Measurements from ENCODE around the gene EVC.
"Not testable (repeated sequence)": the region's sequence is repeated elsewhere in the genome, so short reads cannot be mapped to it uniquely, and the experiment has no call there.

The EVC gene

GRCh38 chr4:5816101-5816500 is 105.1 kb downstream of the EVC start:
- DNase-seq: no peak

- no peak for DNase-seq
These were observed 105.9 kb downstream of the EVC start for GRCh38 chr4:5816851-5817375.

- no peak for DNase-seq
These were observed 110.8 kb downstream of the EVC start for GRCh38 chr4:5821665-5822358.

GRCh38 chr4:5822619-5823018 is 111.6 kb downstream of the EVC start:
- no peak for DNase-seq

DNA sequence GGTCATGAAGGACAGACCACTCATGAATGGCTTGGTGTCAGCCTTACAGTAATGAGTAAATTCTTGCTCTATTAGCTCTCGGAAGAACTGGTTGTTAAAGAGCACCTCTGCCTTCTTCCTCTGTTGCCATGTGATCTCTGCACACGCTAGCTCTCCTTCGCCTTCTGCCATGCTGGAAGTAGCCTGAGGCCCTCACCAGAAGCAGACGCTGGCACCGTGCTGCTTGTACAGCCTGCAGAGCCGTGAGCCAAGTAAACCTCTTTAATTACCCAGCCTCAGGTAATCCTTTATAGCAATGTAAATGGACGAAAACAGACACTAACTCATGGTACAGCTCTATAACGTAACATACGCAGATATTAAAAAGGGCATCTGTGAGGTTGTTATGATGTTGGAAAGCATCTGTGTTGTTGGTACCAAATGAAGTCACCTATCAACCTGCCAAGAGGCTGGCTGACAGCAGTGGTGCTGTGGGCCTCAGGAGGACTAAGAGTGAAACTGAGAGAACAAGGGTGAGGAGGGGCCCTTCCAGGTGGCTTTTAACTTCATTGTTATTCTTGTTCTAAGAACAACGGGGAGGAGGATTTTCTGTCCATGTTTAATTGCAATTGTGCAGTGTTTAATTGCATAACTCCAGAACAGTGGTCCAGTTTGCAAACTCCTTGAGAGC is 112.7 kb downstream of the EVC start:
- DNase-seq: no peak

DNA sequence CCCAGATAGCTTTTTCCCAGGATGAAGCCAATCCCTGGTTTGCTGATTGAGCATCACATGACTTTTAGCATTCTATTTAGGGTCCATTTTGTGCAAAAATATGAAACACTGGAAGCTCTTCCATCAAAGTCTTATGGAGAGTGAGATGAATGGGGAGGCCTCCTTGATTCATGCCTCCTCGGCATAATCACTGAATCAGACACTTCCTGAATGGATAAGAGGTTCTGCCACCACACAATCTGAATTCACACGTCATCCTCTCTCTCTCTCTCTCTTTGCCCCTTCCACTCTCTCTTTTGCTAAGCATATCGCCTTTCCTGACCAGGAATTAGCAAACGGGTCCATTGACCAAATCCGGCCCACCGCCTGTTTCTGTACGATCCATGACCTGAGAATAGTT is 113.2 kb downstream of the EVC start:
- DNase-seq: no peak

DNA sequence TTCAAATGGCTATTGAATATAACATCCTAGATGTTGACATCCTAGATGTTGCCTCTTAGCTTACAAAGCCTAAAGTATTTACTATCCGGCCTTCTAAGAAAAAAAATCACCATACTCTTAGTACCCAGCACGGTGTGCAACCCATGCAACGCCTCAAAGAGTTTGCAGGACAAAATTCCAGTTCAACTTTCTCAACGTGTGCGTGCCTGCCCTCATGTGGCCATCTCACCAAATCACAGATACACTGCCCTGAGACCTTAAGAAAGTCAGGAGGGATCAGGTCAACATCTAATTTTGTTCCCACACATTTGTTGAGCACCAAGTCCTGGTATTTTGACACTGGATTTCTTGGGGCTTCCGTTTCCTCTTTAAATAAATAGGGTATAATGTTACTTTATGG is 113.6 kb downstream of the EVC start:
- peak; percentile 34 for DNase-seq

DNA sequence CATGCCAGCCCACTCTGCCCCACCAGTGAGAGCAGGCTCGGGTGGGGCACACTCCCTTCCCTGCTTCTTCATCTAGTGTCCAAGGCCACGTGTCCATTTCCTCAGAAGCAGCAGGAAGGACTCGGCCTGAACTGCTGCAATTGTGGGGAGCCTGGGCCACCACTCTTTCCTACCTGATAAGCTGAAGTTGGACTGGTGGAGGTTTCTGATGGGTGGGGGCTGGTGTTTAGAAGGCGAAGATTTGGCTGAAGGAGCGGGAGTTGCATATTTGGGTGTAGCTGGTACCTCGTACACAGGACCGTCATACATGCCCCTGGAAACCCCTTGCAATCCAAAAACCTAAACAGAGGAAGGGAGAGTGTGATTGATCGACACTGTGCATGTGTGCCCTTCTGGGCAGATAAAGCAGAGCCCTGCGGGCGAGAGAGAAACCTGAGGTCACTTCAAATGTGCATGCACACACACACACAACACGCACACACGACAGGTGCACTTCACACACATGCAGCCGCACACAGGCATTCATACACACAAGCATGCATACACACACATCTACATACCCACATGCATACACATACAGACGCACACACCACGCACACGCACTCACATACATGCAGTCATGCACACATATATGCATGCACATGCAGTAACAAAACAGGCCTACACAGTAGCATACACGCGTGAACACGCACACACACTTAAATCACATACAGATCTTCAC is 114.5 kb downstream of the EVC start:
- DNase-seq: no peak

- DNase-seq: no peak
These were observed 115.6 kb downstream of the EVC start for GRCh38 chr4:5826437-5827107.

- peak; percentile 14 for DNase-seq
These were observed 116.4 kb downstream of the EVC start for GRCh38 chr4:5827108-5828004.

DNA sequence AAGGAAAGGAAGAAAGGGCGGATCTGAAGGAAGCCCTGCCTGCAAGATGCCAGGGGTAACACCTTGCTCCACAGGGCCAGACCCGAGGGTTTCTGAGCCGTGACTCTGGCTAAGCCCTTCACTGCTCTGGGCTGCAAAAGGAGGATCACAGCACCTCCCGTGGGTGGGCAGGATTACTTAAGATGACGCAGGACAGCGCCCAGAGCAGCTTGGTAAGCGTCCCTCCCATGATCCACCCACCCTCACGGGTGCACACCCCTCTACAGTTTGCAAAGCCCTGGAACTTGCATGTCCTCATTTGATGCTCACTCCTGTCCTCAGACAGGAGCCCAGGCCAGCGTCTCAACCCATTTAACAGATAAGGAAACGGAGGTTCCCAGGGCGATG is 117.0 kb downstream of the EVC start:
- DNase-seq: no peak

DNA sequence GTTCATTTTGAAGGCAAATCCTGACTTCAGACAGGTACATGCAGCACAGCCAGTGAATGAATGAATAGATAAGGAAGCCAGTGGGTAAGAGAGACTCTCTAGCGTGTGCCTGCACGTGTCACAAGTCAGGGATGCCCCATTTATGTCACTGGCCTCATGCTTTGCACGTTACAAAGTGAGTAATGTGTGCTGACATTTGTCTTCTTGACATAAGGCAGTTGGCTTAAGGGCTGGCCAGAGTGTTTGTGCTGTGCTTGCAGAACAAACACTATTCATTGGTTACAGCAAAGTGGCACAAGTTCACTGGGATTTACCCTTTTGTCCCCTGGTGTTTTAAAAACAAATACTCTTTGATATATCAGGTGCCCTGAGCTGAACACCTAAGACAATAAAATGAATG is 125.9 kb downstream of the EVC start:
- no peak for DNase-seq

DNA sequence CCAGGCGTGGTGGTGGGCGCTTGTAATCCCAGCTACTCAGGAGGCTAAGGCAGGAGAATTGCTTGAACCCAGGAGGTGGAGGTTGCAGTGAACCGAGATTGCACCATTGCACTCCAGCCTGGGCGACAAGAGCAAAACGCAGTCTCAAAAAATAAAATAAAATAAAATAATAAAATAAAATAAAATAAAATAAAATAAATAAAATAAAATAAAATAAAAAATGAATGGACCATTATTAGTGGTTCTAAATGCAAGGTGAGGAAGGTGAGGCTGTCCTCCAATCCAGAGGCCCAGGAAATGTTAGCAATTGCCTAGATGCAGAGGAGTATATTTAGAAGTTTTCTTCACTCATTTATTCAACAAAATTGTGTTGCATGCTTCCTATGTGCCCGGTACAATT is 126.5 kb downstream of the EVC start:
- DNase-seq: not testable (repeated sequence)

DNA sequence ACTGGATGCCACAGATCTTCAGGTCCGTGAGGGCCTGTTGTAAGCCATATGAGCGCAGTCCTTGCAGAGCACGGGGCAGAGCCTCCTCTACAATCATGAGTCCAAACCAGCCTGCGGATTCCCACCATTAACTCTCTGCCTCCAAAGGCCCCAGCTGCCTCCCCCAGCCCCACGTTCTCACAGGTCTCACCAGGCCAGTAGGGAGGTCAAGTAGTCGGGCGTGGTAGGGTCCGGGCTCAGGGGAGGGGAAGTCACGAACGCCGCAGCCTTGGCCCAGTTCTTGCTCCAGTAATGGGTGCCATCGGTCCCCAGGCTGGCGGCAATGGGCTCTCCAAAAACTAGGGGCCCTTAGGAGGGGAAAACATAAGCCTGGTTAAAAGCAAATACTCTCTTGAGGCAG is 128.3 kb downstream of the EVC start:
- no peak for DNase-seq

DNA sequence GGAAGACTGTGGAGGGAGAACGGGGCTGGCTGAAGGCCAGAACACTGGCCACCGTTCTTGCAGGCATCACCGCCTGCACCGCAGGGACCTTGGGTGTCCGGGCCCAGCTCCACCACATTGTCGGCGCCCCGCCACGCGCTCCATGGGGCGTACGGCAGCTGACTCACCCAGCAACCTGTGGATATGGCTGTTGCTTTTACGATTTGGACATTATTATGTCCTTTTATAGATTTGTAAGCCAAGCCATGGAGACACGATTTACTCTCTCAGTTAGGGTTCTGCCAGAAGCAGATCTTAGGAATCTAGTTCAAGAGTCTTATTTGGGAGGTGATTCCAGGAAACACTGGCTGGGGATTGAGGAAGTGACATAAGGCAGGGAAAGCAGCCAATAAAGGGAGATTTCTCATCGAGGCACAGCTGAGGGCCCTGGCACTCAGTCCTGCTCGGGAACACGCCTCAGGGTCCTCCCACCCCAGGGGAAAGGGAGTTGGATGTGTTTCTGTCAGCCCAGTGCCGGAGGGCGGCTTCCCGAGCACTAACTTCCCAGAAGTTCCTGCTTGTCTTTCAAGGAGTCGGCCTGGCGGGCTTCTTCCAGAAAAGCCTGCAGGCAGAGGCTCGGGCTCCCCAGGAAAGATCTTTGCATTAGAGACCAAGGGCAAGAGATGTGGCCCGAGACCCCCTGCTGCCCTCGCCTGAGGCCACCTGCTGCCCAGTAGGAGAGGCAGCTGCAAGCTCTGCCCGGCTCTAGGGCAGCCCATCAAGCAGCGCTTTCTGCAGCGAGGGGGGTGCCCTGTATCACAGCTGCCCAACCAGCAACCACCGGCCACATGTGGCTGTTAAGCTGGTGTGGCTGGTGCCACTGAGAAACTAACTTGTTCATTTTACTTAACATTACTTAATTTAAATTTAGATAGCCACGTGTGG is 129.0 kb downstream of the EVC start:
- peak; percentile 14 for DNase-seq

GRCh38 chr4:5842456-5842855 is 131.5 kb downstream of the EVC start:
- DNase-seq: no peak

DNA sequence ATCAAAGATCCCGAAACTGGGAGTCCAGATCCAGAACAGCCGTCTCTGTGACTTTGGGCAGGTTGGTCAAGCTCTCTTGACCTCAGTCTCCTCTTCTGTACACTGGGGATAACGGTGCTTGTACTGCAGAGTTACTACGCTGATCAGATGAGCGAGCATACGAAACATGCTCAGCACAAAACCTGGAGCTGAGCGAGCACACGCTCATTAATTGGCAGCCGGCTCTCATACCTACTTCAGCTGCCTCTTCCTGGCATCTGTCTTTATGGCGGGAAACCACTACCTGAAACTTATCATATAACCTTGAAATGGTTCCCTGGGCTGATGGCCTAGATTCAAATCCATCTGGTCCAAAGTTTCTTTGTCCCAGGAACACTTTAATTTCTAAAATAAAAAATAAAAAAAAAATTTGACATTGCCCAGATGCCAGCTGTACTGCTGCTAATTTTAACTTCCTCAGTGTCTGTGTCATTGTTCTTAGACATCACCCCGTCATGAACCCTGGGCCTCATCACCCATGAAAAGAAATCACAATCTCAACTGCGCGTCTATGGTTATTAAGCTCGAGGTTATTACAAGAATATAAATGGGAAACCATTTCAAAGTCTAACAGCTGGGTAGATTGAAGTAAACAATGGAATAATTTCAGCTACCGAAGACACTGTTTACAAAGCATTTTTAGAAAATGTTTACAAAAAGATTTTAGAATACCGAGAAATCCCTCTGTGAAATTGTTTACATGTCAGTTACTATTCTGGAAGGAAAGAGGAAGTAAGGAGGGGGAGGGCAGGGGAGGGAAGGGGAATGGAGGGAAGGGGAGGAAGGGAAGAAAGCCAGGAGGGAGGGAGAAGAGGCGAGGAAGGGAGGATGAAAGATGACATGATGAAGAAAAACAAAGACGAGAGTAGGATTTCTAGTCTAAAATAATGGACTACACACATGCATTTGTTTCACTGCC is 132.9 kb downstream of the EVC start:
- no peak for DNase-seq

- DNase-seq: no peak
These were observed 134.3 kb downstream of the EVC start for GRCh38 chr4:5845035-5845905.
